ENCODE results near the gene FUT9.

The FUT9 gene

DNA sequence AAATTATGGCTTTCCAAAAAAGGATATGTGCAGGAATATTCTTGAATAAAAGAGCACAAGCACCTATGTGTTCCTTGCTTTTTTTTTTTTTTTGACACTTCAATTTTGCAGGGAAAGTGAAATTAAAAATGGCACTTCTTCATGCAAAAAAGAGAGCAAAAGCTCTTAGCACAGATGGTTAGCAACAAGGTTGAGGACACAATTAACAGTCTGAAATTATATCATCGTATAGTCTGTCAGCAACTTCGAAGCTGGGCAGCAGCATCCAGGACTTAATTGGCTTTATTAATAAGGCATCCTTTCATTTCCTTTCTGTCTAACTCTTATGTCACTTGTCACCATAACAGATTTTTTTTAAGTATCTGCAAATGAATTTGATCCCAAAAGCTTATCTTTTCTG is 122.6 kb downstream of the FUT9 start:
- H3K27me3 ChIP-seq (ENCODE audit: control insufficient read depth, low read length) = no peaks in the 10 kb centered on the region

DNA sequence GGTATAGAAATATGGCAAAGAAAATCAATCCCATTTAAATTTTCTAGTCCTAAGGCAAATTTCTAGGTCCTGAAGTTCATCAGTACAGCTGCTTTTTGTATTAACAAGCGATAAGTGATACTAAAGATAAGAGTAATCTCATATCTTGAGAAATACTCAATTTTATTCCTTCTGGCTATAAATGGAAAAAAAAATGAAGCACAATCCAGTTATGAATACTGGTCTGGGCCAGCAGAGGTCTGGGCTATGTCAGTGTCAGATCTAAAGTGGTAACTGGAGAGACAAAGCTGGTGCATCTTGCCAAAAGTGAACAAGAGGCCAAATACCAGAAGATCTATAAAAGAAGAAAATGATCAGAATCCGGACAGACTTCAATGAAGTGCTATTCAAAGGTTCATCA is 126.4 kb downstream of the FUT9 start:
- H3K4me3 ChIP-seq (ENCODE audit: low read length) = no peak overlapping the region
- H3K36me3 ChIP-seq (ENCODE audit: control insufficient read depth, low read length) = no peaks in the 10 kb centered on the region
- 0 out of 2 replicates have a peak, but pooled peaks cover 3% of the 10 kb centered on the region for H3K9me3 ChIP-seq (ENCODE audit: control insufficient read depth, insufficient read depth, low read length)
- no peak for TF ChIP-seq EZH2phosphoT487 (IDR thresholded peaks at IDR 0.05; ENCODE audit: borderline replicate concordance, low read length)
- TF ChIP-seq, protein P1, sequence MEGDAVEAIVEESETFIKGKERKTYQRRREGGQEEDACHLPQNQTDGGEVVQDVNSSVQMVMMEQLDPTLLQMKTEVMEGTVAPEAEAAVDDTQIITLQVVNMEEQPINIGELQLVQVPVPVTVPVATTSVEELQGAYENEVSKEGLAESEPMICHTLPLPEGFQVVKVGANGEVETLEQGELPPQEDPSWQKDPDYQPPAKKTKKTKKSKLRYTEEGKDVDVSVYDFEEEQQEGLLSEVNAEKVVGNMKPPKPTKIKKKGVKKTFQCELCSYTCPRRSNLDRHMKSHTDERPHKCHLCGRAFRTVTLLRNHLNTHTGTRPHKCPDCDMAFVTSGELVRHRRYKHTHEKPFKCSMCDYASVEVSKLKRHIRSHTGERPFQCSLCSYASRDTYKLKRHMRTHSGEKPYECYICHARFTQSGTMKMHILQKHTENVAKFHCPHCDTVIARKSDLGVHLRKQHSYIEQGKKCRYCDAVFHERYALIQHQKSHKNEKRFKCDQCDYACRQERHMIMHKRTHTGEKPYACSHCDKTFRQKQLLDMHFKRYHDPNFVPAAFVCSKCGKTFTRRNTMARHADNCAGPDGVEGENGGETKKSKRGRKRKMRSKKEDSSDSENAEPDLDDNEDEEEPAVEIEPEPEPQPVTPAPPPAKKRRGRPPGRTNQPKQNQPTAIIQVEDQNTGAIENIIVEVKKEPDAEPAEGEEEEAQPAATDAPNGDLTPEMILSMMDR (IDR thresholded peaks at IDR 0.05; ENCODE audit: low read depth, low read length, poor library complexity, severe bottlenecking) = no peak
- H3K27ac ChIP-seq (ENCODE audit: low read depth, low read length) = no peak overlapping the region
- H3K27me3 ChIP-seq (ENCODE audit: control insufficient read depth, low read length) = no peaks in the 10 kb centered on the region
- H3K9me2 ChIP-seq (replicated peaks; ENCODE audit: control insufficient read depth, low read length) = no peaks in the 10 kb centered on the region
- H3K4me2 ChIP-seq (ENCODE audit: low read length) = no peak overlapping the region
- no peaks in the 10 kb centered on the region for H4K20me1 ChIP-seq (ENCODE audit: control insufficient read depth, insufficient read depth, low read depth, low read length)
- no peaks in the 10 kb centered on the region for H3F3A ChIP-seq (ENCODE audit: control insufficient read depth, insufficient read depth)
- H3K79me2 ChIP-seq (ENCODE audit: control insufficient read depth, low read length) = no peaks in the 10 kb centered on the region
- no peaks in the 10 kb centered on the region for H3K4me1 ChIP-seq (ENCODE audit: control insufficient read depth, low read length)

More for the DNA sequence above, 122.6 kb downstream of the FUT9 start:
- H3F3A ChIP-seq (ENCODE audit: control insufficient read depth, insufficient read depth) = no peaks in the 10 kb centered on the region
- H3K79me2 ChIP-seq (ENCODE audit: control insufficient read depth, low read length) = no peaks in the 10 kb centered on the region
- no peak overlapping the region for H3K4me3 ChIP-seq (ENCODE audit: low read length)
- no peaks in the 10 kb centered on the region for H4K20me1 ChIP-seq (ENCODE audit: control insufficient read depth, insufficient read depth, low read depth, low read length)
- 0 out of 2 replicates have a peak, but pooled peaks cover 3% of the 10 kb centered on the region for H3K9me3 ChIP-seq (ENCODE audit: control insufficient read depth, insufficient read depth, low read length)
- no peak overlapping the region for H3K27ac ChIP-seq (ENCODE audit: low read depth, low read length)
- H3K36me3 ChIP-seq (ENCODE audit: control insufficient read depth, low read length) = no peaks in the 10 kb centered on the region
- H3K9me2 ChIP-seq (replicated peaks; ENCODE audit: control insufficient read depth, low read length) = no peaks in the 10 kb centered on the region
- TF ChIP-seq, protein P1 (IDR thresholded peaks at IDR 0.05; ENCODE audit: low read depth, low read length, poor library complexity, severe bottlenecking) = no peak
- no peak for TF ChIP-seq EZH2phosphoT487 (IDR thresholded peaks at IDR 0.05; ENCODE audit: borderline replicate concordance, low read length)
- H3K4me2 ChIP-seq (ENCODE audit: low read length) = no peak overlapping the region
- no peaks in the 10 kb centered on the region for H3K4me1 ChIP-seq (ENCODE audit: control insufficient read depth, low read length)

DNA sequence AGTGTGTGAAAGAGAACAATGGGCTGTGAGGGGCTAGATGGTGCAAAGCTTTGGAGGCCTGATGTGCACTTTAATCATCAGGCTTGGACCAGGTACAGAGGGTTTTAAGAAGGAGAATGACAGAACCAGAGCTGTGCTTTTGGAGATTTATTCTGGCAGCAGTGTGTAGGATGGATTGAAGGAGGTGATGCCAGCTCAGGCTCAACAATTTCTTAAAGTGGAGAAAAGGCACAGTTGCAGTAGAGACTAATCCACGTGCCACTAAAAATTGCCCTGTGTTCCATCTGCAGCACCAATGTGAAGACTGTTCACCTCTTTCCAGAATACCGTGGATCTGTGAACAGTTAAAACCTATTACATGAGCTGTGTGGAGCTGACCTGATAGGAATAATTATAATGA is 134.7 kb downstream of the FUT9 start:
- Histone ChIP-seq H4K20me1 (ENCODE audit: control insufficient read depth, insufficient read depth, low read depth, low read length) (no peaks in the 10 kb centered on the region), H3K4me1 (ENCODE audit: control insufficient read depth, low read length) (no peaks in the 10 kb centered on the region), H3K4me2 (ENCODE audit: low read length) (no peak overlapping the region), H3K27me3 (ENCODE audit: control insufficient read depth, low read length) (no peaks in the 10 kb centered on the region), H3F3A (ENCODE audit: control insufficient read depth, insufficient read depth) (no peaks in the 10 kb centered on the region), H3K9me2 (replicated peaks; ENCODE audit: control insufficient read depth, low read length) (no peaks in the 10 kb centered on the region), H3K9me3 (ENCODE audit: control insufficient read depth, insufficient read depth, low read length) (no peaks in the 10 kb centered on the region), H3K36me3 (ENCODE audit: control insufficient read depth, low read length) (no peaks in the 10 kb centered on the region), H3K27ac (ENCODE audit: low read depth, low read length) (no peak overlapping the region), H3K79me2 (ENCODE audit: control insufficient read depth, low read length) (no peaks in the 10 kb centered on the region), H3K4me3 (ENCODE audit: low read length) (no peak overlapping the region)
- no peak for TF ChIP-seq EZH2phosphoT487 (IDR thresholded peaks at IDR 0.05; ENCODE audit: borderline replicate concordance, low read length)
- TF ChIP-seq, protein P1 (IDR thresholded peaks at IDR 0.05; ENCODE audit: low read depth, low read length, poor library complexity, severe bottlenecking) = no peak

All from DOHH2 (cell line).